DMS153 (cell line): ENCODE results near the gene KREMEN1.

Experiments
- DNase-seq: peaks from one replicate; lab custom pipeline; 2025; lab: John Stamatoyannopoulos, UW

KREMEN1 gene

GRCh38 chr22:29128891-29129807, 56.3 kb downstream of the KREMEN1 start:
- DNase-seq: peak; percentile 79

- no peak for DNase-seq
These were observed 56.9 kb downstream of the KREMEN1 start for GRCh38 chr22:29129808-29130140.

GRCh38 chr22:29130476-29130875, 57.6 kb downstream of the KREMEN1 start:
- DNase-seq: no peak

GRCh38 chr22:29133603-29134133, 60.8 kb downstream of the KREMEN1 start:
- DNase-seq: no peak

- no peak for DNase-seq
These were observed 61.6 kb downstream of the KREMEN1 start for GRCh38 chr22:29134448-29134847.

- no peak for DNase-seq
These were observed 64.2 kb downstream of the KREMEN1 start for GRCh38 chr22:29136782-29137700.

- DNase-seq: no peak
These were observed 65.9 kb downstream of the KREMEN1 start for GRCh38 chr22:29138556-29139305.

- DNase-seq: no peak
These were observed 67.3 kb downstream of the KREMEN1 start for GRCh38 chr22:29139965-29140782.

GRCh38 chr22:29141078-29141688, 68.3 kb downstream of the KREMEN1 start:
- no peak for DNase-seq

- no peak for DNase-seq
These were observed 69.3 kb downstream of the KREMEN1 start for GRCh38 chr22:29142116-29142515.

- DNase-seq: peak; percentile 71
These were observed 71.3 kb downstream of the KREMEN1 start for GRCh38 chr22:29143941-29144785.

- DNase-seq: no peak
These were observed 71.9 kb downstream of the KREMEN1 start for GRCh38 chr22:29144786-29145160.

- no peak for DNase-seq
These were observed 72.7 kb downstream of the KREMEN1 start for GRCh38 chr22:29145321-29146072.

- peak; percentile 18 for DNase-seq
These were observed 73.3 kb downstream of the KREMEN1 start for GRCh38 chr22:29146091-29146560.

GRCh38 chr22:29146771-29147170, 73.9 kb downstream of the KREMEN1 start:
- DNase-seq: no peak

GRCh38 chr22:29147331-29147899, 74.6 kb downstream of the KREMEN1 start:
- no peak for DNase-seq

GRCh38 chr22:29148036-29148435, 75.2 kb downstream of the KREMEN1 start:
- DNase-seq: no peak

GRCh38 chr22:29148826-29149225, 76.0 kb downstream of the KREMEN1 start:
- no peak for DNase-seq
